C4-2B (cell line): ENCODE data around the gene ANKRD2.

Experiments
- ZFX ChIP-seq: fragments of 450-650 bp; IDR thresholded peaks from 2 replicates; pipeline ENCODE4 v1.6.1; 2017
- TF ChIP-seq, protein P1 (sequence below): fragments of 450-650 bp; conservative IDR thresholded peaks from 2 replicates; pipeline ENCODE4 v1.5.1; 2017; ENCODE audit warnings: mild to moderate bottlenecking

DNA sequence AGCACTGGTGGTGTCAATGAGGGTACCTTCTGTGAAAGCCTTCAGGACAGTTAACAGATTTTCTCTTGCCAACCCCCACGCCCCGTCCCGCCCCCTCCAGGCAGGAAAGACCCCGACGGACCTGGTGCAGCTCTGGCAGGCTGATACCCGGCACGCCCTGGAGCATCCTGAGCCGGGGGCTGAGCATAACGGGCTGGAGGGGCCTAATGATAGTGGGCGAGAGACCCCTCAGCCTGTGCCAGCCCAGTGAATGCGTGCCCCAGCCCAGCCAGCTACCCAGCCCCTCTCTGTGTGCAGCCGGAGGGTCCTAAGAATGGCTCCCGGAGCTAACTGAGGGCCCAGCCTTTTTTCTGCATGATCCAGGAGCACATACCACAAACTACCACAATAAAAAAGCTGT, 10.9 kb downstream of the ANKRD2 start:
- TF ChIP-seq, protein P1, sequence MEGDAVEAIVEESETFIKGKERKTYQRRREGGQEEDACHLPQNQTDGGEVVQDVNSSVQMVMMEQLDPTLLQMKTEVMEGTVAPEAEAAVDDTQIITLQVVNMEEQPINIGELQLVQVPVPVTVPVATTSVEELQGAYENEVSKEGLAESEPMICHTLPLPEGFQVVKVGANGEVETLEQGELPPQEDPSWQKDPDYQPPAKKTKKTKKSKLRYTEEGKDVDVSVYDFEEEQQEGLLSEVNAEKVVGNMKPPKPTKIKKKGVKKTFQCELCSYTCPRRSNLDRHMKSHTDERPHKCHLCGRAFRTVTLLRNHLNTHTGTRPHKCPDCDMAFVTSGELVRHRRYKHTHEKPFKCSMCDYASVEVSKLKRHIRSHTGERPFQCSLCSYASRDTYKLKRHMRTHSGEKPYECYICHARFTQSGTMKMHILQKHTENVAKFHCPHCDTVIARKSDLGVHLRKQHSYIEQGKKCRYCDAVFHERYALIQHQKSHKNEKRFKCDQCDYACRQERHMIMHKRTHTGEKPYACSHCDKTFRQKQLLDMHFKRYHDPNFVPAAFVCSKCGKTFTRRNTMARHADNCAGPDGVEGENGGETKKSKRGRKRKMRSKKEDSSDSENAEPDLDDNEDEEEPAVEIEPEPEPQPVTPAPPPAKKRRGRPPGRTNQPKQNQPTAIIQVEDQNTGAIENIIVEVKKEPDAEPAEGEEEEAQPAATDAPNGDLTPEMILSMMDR = no peak
- TF ChIP-seq ZFX = no peak
